BE2C (cell line): Measurements from ENCODE around the gene TMIGD1.

Experiments
- DNase-seq: peaks from one replicate; pipeline ENCODE4 v3.0.0-alpha.2; 2020
- H3K27me3 ChIP-seq: fragments of 250-450 bp; sonication (Bioruptor Pico); 2 replicates; pipeline ENCODE4 v1.5.1; 2020; ENCODE audit warnings: mild to moderate bottlenecking
- H3K36me3 ChIP-seq: fragments of 250-450 bp; sonication (Bioruptor Pico); 2 replicates; pipeline ENCODE4 v1.5.1; 2020; ENCODE audit warnings: mild to moderate bottlenecking
- H3K4me1 ChIP-seq: fragments of 250-450 bp; sonication (Bioruptor Pico); 2 replicates; pipeline ENCODE4 v1.5.1; 2020
- H3K4me3 ChIP-seq: 2 replicates; pipeline ENCODE4 v1.5.1; 2011; ENCODE audit warnings: low read depth, low read length
- H3K9me3 ChIP-seq: fragments of 250-450 bp; sonication (Bioruptor Pico); 2 replicates; pipeline ENCODE4 v1.5.1; 2020
- CTCF ChIP-seq: IDR thresholded peaks from 2 replicates; pipeline ENCODE4 v1.5.1; 2012; ENCODE audit warnings: mild to moderate bottlenecking, low read depth, low read length

Gene TMIGD1

GRCh38 chr17:30304778-30305177, 29.1 kb downstream of the TMIGD1 start:
- TF ChIP-seq CTCF: no peak
- no peaks in the 10 kb centered on the region for H3K4me1 ChIP-seq

GRCh38 chr17:30302241-30302640, 31.6 kb downstream of the TMIGD1 start:
- Histone ChIP-seq H3K4me1 (no peaks in the 10 kb centered on the region), H3K4me3 (no peak overlapping the region), H3K27me3 (no peaks in the 10 kb centered on the region), H3K36me3 (no peaks in the 10 kb centered on the region), H3K9me3 (no peaks in the 10 kb centered on the region)
- no peak for DNase-seq
- no peak for TF ChIP-seq CTCF

More at GRCh38 chr17:30304778-30305177, 29.1 kb downstream of the TMIGD1 start:
- Histone ChIP-seq H3K36me3 (no peaks in the 10 kb centered on the region), H3K9me3 (no peaks in the 10 kb centered on the region), H3K27me3 (no peaks in the 10 kb centered on the region), H3K4me3 (no peak overlapping the region)
- no peak for DNase-seq

GRCh38 chr17:30300818-30301217, 33.0 kb downstream of the TMIGD1 start:
- no peak for TF ChIP-seq CTCF
- H3K4me1 ChIP-seq: no peaks in the 10 kb centered on the region
- no peaks in the 10 kb centered on the region for H3K9me3 ChIP-seq
- no peak for DNase-seq
- no peaks in the 10 kb centered on the region for H3K36me3 ChIP-seq
- H3K4me3 ChIP-seq: no peak overlapping the region
- no peaks in the 10 kb centered on the region for H3K27me3 ChIP-seq

GRCh38 chr17:30299000-30299399, 34.9 kb downstream of the TMIGD1 start:
- Histone ChIP-seq H3K27me3 (no peaks in the 10 kb centered on the region), H3K9me3 (no peaks in the 10 kb centered on the region), H3K4me1 (no peaks in the 10 kb centered on the region), H3K36me3 (no peaks in the 10 kb centered on the region), H3K4me3 (no peak overlapping the region)
- no peak for DNase-seq
- no peak for TF ChIP-seq CTCF

GRCh38 chr17:30297715-30298114, 36.1 kb downstream of the TMIGD1 start:
- Histone ChIP-seq H3K27me3 (no peaks in the 10 kb centered on the region), H3K4me3 (no peak overlapping the region), H3K4me1 (no peaks in the 10 kb centered on the region), H3K9me3 (no peaks in the 10 kb centered on the region), H3K36me3 (no peaks in the 10 kb centered on the region)
- no peak for DNase-seq
- no peak for TF ChIP-seq CTCF

GRCh38 chr17:30296499-30297080, 37.3 kb downstream of the TMIGD1 start:
- Histone ChIP-seq H3K9me3 (no peaks in the 10 kb centered on the region), H3K27me3 (no peaks in the 10 kb centered on the region), H3K4me1 (no peaks in the 10 kb centered on the region), H3K4me3 (no peak overlapping the region), H3K36me3 (no peaks in the 10 kb centered on the region)
- no peak for DNase-seq
- no peak for TF ChIP-seq CTCF
